HG03460 (cell line): ENCODE measurements around the gene THAP5.
A peak's percentile ranks its signal among the peaks of the same experiment; 100 is the strongest.

Experiments
- ATAC-seq: cut with Tn5 transposase; IDR thresholded peaks from one replicate; pipeline ENCODE4 v1.9.1; 2021; ENCODE audit not compliant: unreplicated experiment

THAP5 gene, protein sequence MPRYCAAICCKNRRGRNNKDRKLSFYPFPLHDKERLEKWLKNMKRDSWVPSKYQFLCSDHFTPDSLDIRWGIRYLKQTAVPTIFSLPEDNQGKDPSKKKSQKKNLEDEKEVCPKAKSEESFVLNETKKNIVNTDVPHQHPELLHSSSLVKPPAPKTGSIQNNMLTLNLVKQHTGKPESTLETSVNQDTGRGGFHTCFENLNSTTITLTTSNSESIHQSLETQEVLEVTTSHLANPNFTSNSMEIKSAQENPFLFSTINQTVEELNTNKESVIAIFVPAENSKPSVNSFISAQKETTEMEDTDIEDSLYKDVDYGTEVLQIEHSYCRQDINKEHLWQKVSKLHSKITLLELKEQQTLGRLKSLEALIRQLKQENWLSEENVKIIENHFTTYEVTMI

DNA sequence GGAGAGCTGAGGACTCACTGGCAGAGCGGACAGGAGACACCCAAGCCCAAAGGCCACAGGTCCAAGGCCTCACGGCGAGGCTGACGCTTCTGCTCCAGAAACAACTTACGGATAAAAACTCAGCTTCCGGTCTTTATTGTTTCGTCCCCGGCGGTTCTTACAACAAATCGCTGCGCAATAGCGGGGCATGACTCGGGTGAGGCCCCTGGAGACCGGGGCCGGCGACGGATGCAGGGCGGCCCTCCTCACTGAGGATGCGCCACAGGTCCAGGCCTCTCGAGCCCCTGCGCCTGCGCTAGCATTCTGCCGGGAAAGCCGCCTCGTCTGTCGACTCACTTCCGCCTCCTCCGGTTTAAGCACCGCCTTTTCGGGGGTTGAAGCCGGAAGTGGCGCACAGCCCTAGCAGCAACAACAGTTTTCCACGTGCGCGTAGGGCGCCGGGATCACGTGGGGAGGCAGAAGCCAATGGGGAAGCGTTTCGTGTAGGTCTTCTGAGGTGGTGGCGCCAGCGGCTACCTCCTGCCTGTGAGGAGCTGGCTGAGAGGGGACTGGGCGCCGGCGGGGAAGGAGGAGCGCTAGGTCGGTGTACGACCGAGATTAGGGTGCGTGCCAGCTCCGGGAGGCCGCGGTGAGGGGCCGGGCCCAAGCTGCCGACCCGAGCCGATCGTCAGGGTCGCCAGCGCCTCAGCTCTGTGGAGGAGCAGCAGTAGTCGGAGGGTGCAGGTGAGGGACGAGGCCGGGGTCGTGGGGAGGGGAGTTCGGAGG, at the start of gene THAP5, which contains the start of gene DNAJB9:
TSS of gene THAP5 (minus strand) at position 326 of the 765 bp plus-strand sequence. CDS start at position 189, 137 bp downstream.
TSS of gene DNAJB9 (plus strand) at position 494 of the 765 bp plus-strand sequence. CDS start 1,853 bp downstream, outside the sequence.
- peak; percentile 90 for ATAC-seq

DNA sequence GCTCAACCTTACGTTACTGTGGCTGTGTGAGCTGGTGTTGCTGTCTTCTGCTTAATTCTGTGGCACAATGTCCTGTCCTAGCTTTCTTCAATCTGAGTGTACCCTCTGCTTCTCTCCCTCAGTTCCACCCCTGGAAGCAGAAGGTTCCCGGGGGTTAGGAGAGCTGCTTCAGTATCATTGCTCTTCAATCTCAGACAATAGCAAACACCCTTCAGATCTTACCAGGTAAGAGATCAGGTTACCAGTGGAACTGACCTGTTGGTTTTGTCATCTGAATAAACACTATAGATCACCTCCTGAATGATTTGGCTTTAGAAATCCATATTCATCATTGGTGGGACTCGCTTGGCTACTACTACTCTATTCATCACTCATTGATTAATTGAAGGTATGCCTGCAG, 48.5 kb upstream of the THAP5 start:
- ATAC-seq, result no peak

DNA sequence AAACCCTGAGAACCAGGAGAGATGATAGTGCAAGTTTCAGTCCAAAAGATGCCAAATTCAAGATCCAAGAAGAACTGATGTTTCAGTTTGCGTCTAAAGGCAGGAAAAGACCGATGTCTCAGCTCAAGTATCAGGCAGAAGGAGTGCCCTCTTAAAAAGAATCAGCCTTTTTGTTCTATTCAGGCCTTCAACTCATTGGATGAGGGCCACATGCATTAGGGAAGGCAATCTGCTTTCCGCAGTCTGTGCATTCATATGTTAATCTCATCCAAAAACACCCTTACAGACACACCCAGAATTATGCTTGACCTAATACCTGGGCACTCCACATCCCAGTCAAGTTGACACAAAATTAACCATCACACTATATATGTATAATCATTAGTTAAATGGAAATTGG, 45.4 kb upstream of the THAP5 start:
- ATAC-seq, result no peak

DNA sequence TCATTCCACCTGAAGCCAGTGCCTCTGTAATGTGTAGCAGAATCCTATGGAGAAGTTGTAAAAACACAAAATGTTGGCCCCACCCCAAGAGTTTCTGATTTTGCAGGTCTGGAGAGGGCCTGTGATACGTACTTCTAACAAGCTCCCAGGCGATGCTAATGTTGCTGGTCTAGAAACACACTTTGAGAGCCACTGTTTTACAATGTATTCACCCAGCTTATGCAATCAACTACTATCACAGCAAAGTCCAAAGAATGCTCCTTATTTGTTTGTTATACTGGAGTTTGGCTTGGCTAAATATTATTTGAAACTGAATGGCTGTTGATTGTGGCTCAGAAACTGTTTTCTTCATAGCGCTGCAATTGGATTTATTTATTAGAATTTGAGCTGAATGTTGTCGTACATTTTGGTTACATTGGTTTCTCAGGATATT, 44.5 kb upstream of the THAP5 start:
- no peak for ATAC-seq

DNA sequence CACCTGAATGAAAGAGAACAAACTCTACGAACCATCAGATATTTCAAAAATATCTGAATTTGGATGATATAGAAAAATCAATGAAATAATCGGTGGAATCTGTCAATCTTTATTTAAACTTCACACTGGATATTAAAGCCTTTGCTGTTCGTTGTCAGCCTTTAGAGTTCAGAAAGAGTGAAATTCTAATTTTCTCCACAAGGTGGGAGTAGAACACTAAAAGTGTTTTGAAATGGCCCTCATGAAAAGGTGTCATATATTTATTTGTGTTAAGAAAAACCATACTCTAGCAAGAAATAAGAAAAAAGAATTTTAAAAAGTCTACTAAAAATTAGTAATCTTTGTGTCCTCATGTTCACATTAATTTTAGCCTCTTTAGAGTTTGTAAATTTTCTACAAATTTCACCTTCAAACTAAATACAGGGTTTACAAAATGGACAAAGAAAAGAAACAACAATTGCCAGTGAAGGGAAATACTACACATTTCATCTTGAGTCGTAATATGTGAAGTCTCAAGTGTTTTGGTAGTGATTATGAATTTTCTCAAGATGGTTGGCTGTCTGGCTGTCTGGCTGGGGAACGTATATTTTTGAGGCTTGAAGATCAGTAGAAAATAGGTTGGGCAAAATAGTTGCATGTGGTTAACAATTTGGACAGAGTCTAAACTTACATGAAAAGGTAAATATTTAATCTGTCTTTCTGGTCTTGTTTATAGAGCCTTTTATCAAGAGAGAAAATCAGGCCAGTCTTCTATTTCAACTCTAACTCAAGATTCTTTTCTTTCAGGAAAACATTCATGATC, 43.8 kb upstream of the THAP5 start:
- ATAC-seq, result no peak

DNA sequence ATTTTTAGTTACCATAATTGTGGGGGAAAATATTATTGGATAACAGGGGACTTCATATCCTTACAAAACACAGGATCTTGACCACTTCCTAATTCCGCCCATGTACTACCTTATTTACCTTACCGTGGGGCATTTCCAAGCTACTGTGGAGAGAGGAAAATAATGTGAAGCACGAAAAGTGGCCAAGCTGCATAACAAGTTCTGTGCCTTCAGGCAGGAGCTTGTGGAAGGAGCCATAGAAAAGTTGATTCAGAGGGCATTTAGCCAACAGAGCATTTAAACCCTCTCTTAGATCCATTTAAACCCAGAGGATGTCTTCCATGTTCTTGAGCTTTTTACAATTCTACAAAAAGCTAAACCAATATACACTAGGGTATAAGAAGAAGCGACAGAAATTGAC, 41.8 kb upstream of the THAP5 start:
- no peak for ATAC-seq

DNA sequence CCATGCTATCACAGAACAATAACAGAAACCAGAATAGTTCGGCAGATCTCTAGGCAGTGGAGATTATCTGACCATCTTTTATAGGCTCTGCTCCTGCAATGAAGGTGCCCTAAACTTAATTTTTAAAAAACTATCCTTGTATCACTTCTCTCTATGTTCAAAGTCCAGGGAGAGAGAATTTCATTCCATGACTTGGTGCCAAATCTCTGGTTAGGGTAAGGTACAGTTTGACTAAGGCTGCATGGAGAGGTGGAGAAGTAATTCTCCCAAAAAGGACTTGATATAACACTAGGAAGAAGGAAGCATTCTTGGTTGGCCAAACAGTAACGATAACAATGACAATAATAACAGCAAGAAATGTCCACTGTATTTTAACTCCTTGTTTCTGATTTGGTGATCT, 40.1 kb upstream of the THAP5 start:
- ATAC-seq, result no peak

DNA sequence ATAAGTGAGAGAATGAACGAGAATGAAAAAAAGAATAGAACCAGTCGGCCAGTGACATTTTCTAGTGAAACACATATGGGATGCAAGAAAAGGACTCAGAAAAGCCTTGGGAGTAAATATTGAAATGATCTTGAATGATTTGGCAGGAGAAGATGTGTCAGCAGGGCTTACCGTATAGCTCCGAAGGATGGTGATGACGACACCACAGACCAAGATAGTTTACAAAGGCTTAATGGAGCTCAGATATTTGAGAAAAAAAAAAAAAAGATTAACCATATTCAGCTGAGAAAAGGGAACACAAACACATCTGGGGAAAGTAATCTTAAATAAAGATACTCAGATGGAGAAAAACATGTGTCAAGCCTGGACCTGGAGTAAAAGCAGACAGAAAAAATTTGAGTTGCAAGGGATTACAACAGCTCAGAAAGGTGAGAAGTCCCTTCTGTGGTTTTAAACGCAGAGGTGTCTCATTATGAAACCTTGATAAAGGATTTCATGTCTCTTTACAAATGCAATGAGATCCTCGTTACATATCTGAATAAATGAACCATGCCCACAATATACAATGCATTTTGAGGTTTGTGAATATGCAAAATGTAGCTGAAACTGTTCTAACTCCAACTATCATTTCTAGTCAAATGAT, 36.2 kb upstream of the THAP5 start:
- no peak for ATAC-seq

DNA sequence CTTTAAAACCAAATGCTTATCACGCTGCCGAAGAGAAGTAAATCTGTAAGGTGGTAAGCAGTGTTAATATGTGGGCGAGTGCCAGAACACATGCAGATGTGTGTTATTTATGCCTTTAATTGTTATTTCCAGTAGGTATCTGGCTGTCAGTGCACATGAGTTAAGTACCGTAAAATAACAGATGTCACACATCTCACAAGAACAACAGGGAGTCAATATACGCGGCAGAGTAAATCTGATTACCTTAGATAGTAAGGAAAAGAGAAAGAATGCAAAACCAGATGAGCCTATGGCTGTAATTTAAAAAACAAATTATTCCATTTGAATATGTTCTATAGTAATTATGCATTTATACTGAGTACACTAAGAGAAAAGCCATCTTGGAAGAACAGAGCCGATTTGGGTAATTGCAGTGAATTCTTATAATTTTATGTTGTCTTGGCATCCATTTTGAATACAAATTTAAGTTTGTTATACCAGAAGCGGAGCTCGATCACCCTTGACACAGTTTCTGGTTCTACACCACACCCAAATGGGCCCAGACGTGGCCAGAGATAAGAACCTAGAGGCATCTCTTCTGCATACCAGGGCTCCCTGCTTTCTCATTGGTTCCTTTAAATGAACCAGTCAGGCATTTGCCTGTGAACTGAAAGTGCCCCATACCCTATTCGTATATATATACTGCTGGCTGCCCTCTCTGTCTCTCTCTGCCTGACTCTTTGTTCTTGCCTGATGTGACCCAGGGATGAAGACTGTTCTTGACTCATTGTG, 35.0 kb upstream of the THAP5 start:
- ATAC-seq, result no peak

DNA sequence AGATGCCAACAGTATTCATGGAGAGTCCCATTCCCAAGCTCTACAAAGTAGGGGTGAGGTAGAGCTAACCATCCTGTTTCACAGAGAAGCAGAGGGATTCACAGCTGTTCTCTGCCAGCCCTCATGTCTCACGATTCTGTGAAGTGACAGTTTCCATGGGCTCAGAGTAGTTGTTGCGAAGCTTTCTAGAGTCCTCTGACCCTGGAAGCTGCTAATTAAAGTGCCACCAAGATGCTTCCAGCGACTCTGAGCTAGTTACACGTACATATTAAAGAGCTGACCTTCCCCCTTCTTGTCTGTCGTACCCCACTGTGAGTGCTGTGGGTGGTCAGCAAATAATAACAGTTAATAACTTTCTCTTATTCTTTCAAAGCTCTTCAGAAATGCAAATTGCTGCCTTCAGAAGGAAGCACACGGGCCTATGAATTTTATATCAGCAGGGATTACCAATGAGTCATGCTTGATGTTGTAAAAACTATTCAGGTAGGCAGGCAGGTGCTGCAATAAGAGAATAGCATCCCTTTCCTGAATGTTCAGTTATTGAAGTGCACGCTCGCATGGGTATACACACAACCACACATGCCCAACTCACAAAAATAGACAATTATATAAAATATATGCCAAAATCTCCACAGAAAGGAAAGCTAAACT, 34.3 kb upstream of the THAP5 start:
- no peak for ATAC-seq

DNA sequence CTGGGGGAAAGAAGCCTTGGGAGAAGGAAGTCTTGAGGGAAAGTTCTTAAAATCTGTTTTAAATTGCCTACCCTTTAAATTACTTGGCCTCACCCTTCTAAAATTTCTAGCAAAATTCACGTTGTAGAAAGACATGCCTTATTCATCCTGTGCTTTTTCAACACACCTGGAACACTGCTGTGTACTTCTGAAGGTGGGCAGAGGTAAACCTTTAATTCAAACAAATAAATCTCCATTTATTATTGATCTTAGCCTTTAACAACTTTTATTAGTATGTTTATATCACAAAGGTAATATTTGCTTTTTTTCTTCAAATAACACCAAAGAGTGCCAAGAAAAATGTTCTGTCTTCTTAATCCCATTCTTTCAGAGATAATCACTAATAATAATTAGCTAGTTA, 30.9 kb upstream of the THAP5 start:
- no peak for ATAC-seq

DNA sequence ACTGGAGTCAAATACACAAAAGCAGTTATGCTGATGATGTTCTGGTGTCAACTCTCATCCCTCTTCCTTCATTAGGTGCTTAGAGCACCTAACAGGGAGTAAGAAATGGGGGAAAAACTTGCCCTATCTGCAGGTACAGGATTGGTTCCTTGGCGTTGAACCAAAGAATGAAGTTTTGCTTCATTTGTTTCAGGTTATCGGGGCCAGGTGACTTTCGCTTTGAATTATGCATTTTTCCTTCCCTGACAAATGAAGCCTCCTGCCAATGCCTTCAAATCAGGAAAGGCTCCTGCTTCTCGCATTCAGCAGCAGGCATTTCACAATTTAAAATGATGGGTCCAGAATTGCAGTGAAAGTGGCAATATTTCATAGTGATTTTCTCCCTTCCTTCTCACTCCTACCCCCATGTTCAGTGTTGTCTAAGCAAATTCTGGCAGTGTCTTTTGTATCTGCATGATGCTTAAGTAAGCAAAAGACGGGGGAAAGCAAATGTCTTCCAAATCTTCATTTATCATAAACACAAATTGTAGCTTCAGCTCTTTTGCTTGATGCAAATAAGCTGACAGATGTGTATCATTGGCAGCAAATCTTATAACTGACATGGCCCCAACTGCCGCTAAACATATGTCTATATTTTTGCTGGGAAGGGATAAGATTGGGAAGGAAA, 29.5 kb upstream of the THAP5 start:
- ATAC-seq, result no peak

DNA sequence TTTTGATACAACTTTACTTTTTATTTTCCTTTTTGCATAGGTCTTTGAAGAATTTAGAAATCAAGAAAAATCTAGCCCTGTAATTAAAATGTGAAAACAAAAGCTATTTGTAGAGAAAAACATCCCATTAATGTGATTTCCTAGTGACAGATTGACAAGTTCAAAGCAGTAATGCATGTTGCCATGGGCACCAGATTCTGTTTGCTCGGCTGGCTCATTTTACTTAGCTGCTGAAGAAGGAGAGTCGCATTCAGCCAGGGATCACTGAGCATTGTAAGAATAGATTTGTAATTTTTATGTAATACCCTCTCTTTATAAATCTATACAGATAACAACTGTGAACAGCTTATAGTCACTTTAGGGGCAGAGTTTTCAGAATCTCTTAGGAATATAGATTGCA, 28.6 kb upstream of the THAP5 start:
- ATAC-seq, result no peak

DNA sequence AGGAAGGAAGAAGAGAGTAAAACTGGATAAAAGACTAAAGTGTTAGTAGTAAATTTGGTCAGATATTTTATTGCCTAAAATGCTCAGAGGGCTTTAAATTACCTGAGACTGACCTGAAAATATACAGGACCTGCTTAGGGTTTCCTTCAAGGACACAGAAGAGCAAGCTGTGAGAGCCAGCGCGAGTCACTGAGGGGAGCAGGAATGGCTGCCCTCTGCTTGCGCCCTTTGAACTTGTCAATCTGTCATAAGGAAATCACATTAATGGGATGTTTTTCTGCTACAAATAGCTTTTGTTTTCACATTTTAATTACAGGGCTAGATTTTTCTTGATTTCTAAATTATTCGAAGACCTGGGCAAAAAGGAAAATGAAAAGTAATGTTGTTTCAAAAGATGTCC, 27.1 kb upstream of the THAP5 start:
- no peak for ATAC-seq

DNA sequence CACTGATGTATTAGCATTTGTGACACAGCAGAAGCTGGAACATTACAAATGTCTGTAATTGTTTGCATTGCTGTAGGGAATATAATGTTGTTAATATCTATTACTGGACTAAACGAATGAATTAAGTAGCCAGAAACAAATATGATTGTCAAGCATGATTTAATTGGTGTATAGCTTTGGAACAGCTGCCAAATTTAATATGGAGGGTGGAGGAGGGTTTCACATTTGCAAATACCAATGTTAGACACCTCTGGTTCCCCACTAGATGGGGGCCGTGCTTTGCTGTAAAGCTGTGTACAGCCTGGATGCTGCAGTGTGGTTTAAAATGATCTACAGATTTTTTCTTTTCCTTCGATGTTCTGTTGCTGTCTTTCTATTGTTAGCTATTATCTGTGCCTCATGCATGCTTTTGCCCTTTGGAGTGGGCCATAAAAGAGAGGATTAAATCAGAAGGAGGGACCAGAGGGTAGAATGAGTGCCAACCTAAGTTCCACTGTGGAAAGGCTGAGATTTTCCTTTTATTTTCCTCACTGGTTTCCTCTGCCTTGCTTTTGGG, 23.2 kb upstream of the THAP5 start:
- no peak for ATAC-seq

DNA sequence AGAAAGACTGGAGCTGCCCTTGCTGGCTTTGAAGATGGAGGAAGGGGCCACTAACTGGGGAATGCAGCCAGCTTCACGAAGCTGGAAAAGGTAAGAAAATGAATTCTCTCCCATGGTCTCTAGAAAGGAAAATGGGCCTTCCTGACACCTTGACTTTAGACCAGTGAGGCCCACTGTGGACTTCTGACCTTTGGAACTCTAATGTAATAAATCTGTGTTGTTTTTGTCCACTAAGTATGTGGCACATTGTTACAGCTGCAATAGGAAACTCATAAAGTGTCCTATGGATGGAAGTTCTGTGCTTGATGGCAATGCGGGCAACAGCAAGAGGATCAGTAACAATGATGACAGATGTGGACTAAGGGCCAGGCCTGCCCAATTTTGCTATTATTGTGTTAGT, 21.1 kb upstream of the THAP5 start:
- no peak for ATAC-seq

DNA sequence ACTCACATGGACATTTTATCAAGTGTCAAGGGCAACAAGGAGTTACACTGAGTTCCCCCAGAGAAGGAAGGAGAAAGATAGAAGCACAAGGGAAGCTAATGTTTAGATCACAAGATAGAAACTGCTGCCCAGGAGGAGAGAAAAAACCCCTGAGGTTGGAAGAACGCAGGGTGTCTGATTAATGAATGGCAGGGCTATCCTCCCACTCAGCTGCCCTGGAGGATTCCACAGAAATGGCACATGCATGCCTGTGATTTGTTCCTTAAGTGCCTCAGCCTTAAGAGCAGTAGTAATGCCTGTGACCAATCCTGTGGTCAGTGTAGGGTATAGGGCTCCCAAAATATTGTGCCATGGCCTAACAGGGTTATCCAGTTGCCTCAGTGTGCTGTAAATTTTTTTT, 20.4 kb upstream of the THAP5 start:
- no peak for ATAC-seq

DNA sequence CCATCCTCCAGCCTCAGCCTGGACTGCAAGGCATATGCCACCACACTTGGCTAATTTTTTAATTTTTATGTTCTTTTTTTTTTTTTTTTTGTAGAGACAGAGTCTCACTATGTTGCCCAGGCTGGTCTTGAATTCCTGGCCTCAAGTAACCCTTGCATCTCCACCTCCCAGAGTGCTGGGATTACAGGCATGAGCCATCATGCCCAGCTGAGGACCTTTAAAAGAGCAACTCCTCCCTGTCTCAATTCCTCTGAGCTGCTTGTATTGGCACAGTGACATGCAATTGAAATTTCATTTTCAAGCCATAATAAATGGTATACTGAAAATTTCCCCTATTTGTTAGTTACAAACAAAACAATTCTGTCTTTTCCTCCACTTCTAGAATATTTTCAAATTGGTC, 19.7 kb upstream of the THAP5 start:
- no peak for ATAC-seq

DNA sequence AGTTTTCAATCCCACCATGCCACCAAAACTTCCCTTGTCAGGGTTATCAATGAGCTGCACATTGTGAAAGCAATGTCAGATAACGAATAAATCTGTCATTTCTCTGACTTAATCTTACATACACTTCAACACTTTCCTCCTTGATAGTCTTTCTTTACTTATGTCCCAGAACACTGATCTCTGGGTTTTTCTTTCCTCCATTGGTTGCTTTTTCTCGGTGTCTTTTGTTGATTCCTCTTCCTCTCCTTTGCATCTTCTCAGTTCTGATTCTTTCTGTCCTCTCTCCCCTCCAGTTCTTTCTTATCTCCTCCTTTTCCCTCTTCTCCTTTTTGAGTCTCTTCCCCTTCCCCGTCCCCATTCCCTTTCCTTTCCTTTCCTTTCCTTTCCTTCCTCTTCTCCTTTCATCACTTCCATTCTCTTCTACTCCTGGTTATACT, 16.8 kb upstream of the THAP5 start:
- no peak for ATAC-seq
